H54 (cell line): ENCODE measurements around the gene OTULIN.

Experiments
- DNase-seq: peaks from one replicate; pipeline ENCODE4 v3.0.0; 2011; ENCODE audit warnings: low spot score, mixed read lengths; ENCODE audit not compliant: insufficient read length
- FAIRE-seq: peaks from 3 replicates; lab custom pipeline; 2011; peaks lifted over from hg19 to GRCh38; lab: Jason Lieb, UNC
- POLR2A ChIP-seq: IDR thresholded peaks from 2 replicates; pipeline ENCODE4 v1.6.1; 2011; ENCODE audit warnings: low read depth, mild to moderate bottlenecking, low read length

OTULIN gene

GRCh38 chr5:14696851-14697250, 32.3 kb downstream of the OTULIN start:
- no peak for FAIRE-seq
- no peak for DNase-seq
- no peak for TF ChIP-seq POLR2A

GRCh38 chr5:14698495-14698894, 34.0 kb downstream of the OTULIN start:
- DNase-seq, result no peak
- TF ChIP-seq POLR2A, result no peak
- no peak for FAIRE-seq

- no peak for TF ChIP-seq POLR2A
- no peak for FAIRE-seq
- DNase-seq, result no peak
Observed at GRCh38 chr5:14699159-14699558, 34.6 kb downstream of the OTULIN start.

GRCh38 chr5:14699807-14700400, 35.4 kb downstream of the OTULIN start:
- FAIRE-seq (no peak), DNase-seq (no peak)
- no peak for TF ChIP-seq POLR2A

- DNase-seq (no peak), FAIRE-seq (no peak)
- TF ChIP-seq POLR2A, result no peak
Observed at GRCh38 chr5:14700478-14701436, 36.2 kb downstream of the OTULIN start.

- FAIRE-seq (no peak), DNase-seq (no peak)
- no peak for TF ChIP-seq POLR2A
Observed at GRCh38 chr5:14701556-14701955, 37.0 kb downstream of the OTULIN start.

- DNase-seq (no peak), FAIRE-seq (no peak)
- TF ChIP-seq POLR2A, result no peak
Observed at GRCh38 chr5:14702238-14702839, 37.8 kb downstream of the OTULIN start.

GRCh38 chr5:14705556-14705955, 41.0 kb downstream of the OTULIN start:
- no peak for FAIRE-seq
- TF ChIP-seq POLR2A, result no peak

GRCh38 chr5:14706615-14707021, 42.1 kb downstream of the OTULIN start:
- FAIRE-seq, result no peak
- no peak for TF ChIP-seq POLR2A
- no peak for DNase-seq

More at GRCh38 chr5:14705556-14705955, 41.0 kb downstream of the OTULIN start:
- no peak for DNase-seq

- FAIRE-seq (no peak), DNase-seq (no peak)
- TF ChIP-seq POLR2A, result no peak
Observed at GRCh38 chr5:14707811-14708390, 43.4 kb downstream of the OTULIN start.

GRCh38 chr5:14708551-14708950, 44.0 kb downstream of the OTULIN start:
- DNase-seq (no peak), FAIRE-seq (no peak)
- TF ChIP-seq POLR2A, result no peak

- no peak for DNase-seq
Observed at GRCh38 chr5:14710313-14710994, 45.9 kb downstream of the OTULIN start.

GRCh38 chr5:14712131-14712530, 47.6 kb downstream of the OTULIN start:
- TF ChIP-seq POLR2A, result no peak
- FAIRE-seq, result no peak

More at GRCh38 chr5:14710313-14710994, 45.9 kb downstream of the OTULIN start:
- FAIRE-seq, result no peak
- TF ChIP-seq POLR2A, result no peak

GRCh38 chr5:14712666-14713065, 48.1 kb downstream of the OTULIN start:
- no peak for DNase-seq

More at GRCh38 chr5:14712131-14712530, 47.6 kb downstream of the OTULIN start:
- DNase-seq, result no peak

More at GRCh38 chr5:14712666-14713065, 48.1 kb downstream of the OTULIN start:
- TF ChIP-seq POLR2A, result no peak
- FAIRE-seq, result no peak
